Glomerular endothelial cell (primary cell): ENCODE measurements around the gene GPATCH3. TPM values are rescaled to one million over a fixed set of nuclear protein-coding genes. Genes with fewer than 3 reads are reported as not detected.
"Not testable (repeated sequence)": the region's sequence is repeated elsewhere in the genome, so short reads cannot be mapped to it uniquely, and the experiment has no call there.

ENCODE experiments used
- DNase-seq: peaks from one replicate; pipeline ENCODE4 v3.0.0-alpha.2; 2011; ENCODE audit warnings: low read depth, low spot score; ENCODE audit errors: extremely low read depth
- total RNA-seq: library from RNA; depleted of rRNA; stranded (reverse); fragments of >200 nt; gene quantifications from 2 replicates; pipeline ENCODE4 v1.2.3, GENCODE V29; 2015

The GPATCH3 gene
- total RNA-seq, 1 donor from 2014 or later = 7.1 TPM

DNA sequence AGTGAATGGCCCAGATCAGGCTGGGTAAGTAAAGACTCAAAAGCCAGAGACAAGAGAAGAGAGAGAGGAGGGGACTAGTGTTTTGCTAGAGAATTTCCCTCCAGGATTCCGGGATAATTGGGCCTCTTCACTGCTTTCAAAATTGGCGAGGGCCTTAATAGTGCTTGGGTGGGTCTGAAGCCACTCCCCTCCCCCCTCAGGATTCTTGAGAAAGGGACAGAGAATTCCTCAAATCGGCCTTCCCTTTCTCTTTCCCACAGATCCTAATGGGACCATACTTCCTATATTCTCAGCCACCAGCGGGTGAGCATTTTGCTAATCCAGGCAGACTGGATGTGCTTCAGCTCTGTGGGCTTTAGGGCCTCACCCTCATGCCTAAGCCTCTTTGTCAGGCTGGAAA, 25.4 kb downstream of the GPATCH3 start:
- no peak for DNase-seq

DNA sequence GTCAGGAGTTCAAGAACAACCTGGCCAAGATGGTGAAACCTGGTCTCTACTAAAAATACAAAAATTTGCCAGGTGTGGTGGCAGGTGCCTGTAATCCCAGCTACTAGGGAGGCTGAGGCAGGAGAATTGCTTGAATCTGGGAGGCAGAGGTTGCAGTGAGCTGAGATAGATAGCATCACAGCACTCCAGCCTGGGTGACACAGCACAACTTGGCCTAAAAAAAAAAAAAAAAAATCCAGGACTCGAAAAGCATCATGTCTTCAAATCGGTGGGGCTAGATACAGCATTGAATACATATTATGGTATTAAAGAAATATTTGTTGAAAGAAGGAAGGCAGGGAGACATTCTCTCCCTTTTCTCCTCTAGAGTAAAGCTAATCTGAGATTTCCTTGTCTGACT, 27.2 kb downstream of the GPATCH3 start:
- DNase-seq = not testable (repeated sequence)

DNA sequence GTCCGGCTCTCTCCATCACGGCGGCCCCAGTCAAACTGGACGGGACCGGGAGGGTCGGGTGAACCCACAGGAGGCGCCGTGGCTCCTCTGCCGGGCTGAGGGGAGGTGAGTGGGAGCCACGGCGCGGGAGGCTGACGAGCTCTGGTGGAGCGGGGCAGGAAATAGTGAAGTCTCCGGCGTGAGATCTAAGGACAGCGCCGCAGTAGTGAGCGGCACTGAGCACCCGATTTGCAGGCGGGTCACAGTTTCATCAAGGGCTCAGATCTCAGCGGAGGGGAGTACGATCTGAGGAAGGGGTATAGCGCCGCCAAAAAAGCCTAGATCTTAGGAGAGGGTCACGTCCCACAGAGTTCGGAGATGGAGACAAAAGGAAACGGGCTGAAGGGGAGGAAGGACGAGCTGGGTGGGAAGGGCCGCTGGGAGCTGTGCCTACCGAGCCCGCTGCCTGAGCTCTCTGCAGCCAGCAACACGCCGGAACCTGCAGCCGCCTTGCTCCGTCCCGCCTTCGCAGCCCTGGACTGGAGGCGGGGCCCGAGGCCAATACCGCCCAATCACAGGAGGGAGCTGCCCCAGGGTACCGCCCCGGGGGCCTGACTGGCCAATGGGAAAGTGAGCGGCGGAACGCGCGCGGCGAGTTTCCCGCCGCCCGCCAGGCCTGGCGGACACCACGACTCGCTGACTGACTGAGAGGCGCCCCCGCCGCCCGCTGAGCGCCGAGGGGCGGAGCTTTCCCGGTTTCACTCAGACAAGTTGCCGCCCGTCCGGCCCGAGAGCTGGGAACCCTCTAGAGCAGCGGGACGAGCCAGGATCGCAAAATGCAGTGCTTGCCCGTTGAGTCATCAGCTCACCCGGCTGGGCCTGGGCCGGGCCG, 35.4 kb downstream of the GPATCH3 start:
- DNase-seq = peak; percentile 47

DNA sequence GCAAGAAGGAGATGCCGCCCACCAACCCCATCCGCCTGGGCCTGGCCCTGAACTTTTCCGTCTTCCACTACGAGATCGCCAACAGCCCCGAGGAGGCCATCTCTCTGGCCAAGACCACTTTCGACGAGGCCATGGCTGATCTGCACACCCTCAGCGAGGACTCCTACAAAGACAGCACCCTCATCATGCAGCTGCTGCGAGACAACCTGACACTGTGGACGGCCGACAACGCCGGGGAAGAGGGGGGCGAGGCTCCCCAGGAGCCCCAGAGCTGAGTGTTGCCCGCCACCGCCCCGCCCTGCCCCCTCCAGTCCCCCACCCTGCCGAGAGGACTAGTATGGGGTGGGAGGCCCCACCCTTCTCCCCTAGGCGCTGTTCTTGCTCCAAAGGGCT, 36.6 kb downstream of the GPATCH3 start:
- no peak for DNase-seq

DNA sequence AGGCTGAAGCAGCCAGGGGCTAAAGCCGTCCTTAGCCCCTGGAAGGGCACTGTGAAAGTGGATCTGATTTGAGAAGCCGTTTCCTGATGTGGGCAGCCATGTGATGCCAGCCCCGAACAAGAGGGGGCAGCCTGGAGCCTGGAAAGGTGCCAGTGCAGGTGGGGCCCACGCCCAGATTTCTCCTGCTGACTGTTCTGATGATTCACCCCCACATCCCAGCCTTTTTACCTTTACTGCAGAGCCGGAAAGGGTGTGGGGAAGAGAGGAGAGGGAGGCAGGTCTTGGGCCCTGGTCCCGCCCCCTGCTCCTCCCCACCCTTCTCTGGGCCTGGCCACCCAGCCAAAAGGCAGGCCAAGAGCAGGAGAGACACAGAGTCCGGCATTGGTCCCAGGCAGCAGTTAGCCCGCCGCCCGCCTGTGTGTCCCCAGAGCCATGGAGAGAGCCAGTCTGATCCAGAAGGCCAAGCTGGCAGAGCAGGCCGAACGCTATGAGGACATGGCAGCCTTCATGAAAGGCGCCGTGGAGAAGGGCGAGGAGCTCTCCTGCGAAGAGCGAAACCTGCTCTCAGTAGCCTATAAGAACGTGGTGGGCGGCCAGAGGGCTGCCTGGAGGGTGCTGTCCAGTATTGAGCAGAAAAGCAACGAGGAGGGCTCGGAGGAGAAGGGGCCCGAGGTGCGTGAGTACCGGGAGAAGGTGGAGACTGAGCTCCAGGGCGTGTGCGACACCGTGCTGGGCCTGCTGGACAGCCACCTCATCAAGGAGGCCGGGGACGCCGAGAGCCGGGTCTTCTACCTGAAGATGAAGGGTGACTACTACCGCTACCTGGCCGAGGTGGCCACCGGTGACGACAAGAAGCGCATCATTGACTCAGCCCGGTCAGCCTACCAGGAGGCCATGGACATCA, 37.2 kb downstream of the GPATCH3 start, which contains the start of gene SFN:
TSS of gene SFN (plus strand) at position 369 of the 904 bp plus-strand sequence. CDS start at position 433, 64 bp downstream.
- DNase-seq = no peak

DNA sequence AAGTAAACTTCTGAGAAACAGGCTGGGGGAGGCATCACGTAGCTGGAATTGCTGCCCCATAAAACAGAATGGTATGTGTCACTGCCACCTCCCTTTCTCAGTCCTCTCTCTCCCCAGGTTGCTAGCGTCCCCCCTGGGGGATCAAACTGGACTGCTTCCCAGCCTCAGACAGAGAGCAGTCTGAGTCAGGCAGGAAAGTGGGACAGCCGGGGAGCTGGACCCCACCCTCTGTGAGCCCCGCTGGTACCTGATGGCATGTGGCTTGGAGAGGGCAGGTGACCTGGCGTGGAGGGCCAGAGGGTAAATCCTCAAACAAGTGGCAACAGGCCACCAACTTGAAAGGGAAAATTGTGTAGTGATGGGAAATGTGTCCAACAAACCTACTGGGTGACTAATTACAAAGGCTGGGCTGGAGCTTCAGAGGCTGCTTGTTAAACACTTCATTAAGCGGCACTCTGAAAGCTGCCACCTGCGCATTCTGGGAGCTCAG, 38.3 kb downstream of the GPATCH3 start:
- DNase-seq = no peak

DNA sequence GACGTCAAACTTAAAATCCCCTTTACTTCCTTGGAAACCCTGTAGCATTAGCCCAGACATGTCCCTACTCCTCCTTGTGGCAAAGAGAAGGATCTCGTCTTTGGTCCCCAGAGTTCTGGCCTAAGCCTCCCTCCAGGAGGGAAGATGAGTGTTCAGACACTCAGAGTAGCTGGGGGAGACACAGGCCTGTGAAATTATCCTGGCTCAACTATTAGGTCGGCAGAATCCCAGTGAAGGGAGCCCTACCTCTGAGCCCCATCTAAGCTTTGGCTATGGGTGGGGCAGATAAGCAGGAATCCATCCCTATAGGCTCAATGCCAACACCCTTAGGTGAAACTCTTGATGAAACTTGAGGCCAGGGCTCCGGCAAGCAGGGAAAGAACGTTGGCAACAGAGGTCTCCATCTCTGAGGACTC, 39.0 kb downstream of the GPATCH3 start:
- DNase-seq = no peak

DNA sequence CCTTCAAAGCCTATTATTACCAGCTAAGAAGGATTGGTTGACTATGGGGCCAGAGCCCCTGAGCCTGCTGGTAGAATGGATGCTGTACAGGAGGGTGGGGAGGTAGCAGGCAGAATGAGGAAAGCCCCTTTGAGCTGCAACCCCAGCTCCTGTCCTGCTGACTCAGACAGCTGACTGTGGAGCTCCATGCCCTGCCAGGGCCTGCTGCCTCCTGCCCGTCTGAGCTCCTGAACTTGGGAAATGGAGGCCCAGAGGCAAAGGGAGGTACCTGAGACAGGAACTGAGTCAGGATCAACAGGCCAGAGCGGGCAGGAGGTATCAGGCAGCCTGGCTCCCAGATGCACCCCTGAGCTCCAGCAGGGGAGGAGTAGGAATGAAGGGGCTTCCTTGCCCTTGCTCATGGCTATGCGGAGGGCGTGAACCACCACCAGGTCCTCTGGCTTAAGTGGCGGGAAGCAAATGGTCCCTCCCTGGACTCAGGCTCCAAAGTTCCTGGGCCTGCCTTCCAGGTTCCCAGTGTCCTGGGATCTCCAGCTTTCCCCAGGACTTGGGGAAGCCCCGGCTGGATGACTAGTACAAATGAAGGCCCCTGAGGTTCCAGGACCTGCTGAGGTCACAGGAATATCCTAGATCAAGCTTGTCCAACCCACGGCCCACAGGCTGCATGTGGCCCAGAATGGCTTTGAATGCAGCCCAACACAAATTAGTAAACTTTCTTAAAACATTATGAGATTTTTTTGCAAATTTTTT, 41.2 kb downstream of the GPATCH3 start:
- no peak for DNase-seq

DNA sequence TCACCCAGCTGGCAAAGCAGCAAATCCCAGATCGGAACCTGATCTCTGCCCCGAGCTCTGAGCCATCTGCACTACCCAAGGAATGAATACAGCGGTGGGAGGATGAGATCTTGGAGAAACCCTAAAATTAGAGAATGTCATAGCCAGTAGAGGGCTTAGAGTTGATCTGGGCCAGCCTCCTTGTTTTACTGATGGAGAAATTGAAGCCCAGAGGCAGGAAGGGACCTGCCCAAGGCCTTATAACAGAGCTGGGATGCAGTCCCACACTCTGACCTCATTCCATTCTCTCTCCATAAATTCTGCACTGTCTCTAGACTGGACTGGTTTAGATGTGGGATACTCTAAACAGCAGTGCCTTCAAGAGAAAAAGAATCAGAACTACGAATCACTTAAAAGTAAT, 42.1 kb downstream of the GPATCH3 start:
- DNase-seq = no peak

DNA sequence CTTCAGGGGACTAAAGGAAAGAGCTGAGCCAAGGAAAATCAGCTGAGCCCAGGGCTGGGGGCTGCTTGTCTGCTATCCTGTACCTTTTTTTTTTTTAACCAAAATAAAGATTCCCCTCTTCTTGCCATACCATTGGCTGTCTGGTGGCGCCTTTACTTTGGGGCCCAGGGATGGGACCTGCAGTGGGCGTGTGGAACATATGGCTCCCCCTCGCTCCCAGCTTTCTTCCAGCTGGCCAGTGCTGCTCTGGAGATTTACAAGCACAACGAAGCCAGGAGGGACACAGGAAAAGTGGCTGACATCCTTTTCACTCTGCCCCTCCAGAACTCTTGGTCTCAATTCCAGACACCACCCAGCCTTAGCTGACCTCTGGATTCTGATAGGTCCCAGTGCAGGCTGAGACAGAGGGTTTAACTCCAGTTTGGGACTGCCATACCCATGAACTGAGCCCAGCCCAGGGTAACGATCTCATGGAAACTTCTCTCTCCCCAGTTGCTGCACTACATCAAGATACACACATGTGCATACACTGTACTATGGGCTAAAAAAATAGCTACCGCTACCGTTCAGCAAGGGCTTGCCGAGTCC, 42.7 kb downstream of the GPATCH3 start:
- no peak for DNase-seq

DNA sequence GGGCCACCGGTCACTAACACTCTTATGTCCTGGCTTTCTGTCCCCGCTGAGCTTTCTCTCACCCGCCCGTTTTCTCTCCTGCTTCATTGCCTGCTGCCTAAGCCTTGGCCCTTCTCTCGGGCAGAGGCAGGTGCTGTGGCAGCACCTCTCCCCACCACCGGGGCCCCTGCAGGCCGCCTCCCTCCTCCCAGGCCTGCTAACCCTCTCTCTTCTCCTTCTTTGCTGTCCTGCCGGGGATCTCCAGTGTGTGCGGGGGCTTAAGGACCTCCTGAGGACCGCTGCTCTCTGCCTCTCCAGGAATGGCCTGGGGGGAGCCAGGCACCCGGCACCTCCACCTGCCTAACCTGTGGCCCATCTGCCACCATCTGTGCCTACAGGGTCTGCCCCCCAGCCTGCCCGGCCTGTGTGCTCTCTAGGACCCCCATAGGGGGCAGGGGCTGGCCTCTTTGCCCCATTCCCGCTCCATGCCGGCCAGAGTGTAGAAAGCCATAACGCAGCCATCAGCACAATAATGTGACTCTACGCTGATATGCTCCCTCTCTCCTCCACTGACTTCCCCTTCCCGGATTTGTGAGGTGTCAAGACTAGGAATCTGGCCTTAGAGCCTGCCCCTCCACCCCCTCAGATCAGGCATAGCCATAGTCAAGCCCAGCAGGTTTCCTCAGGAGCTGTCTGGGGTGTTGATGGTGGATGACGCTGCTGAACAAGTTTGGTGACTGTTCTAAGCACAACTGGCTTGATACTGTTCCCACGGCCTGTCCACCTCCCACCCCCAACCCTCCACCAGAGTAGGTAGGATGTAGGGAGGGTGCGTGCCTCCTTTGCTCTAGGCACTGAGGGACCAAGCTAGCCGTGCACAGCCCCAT, 43.4 kb downstream of the GPATCH3 start:
- DNase-seq = no peak

DNA sequence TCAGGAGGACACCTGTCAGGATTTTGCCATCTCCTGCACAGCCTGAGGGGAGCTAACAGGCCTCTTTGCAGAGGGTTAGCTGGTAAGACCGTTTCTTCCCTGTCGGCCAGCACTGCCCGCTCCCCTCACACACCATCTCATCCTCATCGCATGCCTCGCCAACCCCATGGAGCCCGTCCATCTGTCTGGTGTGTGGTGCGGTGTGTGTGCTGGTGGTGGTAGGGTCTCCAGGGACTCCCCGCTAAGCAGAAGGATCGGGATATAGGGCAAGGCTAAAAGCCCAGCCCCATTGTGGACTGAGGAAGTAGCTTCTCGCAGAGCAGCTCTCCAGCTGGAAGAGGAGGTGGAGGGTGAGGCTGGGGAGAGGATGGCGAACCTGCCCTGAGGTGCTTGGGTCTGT, 44.1 kb downstream of the GPATCH3 start:
- DNase-seq = no peak

DNA sequence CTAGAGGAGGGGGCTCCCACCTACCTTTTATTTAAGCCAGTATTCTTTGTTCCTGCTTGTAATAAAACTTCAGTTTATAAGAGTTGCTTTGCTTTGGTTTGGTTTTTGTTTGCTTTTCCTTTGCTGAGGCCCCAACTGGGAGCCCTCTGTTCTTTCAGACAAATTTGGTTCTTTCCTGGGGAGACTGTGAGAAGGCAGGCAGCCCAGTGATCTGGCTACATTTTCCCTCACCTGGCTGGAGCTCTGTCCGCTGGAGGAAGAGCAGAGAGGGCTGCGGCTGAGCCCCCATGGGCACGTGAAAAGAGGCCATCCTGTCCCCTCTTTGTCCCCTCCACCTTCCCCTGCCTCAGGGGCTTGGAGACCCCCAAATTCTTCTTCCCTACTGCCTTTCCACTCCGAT, 44.6 kb downstream of the GPATCH3 start:
- DNase-seq = no peak

DNA sequence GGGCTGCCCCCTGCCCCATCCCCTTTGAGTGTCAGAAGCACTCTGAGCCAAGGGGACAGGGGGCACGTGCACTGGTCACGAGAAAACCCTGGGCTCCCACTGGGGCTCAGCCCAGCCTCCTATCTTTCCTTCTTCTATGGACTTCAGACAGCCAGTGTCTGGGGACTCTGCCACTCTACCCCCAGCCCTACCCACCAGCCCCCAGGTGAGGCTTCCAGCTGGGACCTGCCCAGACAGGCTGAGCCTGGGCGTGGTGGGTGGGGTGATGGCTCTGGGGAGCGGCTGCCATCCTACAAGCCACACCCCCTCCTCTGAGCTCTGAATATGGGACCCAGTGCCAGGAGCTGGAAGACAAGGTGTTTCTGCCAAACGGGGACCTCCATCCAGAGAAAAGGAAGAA, 45.4 kb downstream of the GPATCH3 start:
- no peak for DNase-seq

DNA sequence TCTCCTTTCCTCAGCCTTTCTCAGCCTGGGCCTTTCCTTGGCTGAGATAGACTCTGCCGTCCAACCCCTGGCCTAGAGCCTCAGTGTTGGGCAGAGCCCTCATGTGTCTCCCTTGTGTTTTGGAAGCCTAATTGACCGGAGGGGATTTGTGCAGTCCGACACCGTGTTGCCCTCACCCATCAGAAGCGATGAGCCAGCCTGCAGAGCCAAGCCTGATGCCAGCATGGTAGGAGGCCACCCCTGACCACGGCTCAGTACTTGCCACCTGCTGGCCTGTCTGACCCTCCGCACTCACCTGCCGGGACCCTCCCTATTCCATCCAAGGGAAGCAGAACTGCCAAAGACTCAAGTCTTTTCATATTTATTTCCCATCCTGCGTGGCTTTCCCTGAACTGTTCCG, 46.7 kb downstream of the GPATCH3 start:
- DNase-seq = no peak

DNA sequence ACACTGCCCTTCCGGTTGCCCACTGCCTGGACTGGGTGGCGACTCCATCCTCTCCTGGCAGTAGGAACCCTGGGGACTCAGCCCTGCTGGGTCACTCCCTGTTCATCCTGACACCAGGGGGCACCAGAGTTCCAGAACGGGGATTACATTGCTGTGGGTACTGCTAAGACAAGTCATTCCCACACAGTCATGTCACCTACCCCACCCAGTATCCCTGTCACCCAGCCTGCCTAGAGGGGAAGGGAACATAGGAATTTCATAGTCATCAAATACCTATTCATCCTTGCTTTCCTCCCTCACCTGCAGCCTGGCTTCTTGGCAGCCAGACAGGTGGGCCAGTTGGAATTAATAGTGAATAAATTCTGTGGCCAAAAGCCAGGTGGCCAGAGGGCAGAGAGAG, 47.1 kb downstream of the GPATCH3 start:
- DNase-seq = no peak

DNA sequence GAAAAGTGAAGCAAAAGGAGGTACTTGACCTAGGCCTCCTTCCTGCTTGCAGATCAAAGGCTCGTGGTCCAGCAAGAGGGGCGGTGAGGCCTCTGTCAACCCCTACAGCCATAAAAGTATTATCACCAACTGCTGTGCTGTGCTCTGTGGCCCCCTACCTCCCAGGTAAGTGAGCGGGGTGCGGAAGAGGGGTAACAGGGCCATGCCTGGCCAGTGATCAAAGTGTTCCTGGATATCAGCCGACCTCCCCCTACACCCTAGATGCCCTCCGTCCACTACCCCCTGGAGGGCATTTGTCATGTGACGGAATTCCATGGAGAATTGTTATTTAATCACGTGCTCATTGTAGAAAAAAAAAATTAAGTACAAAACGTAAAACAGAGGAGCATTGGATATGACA, 47.6 kb downstream of the GPATCH3 start:
- no peak for DNase-seq

DNA sequence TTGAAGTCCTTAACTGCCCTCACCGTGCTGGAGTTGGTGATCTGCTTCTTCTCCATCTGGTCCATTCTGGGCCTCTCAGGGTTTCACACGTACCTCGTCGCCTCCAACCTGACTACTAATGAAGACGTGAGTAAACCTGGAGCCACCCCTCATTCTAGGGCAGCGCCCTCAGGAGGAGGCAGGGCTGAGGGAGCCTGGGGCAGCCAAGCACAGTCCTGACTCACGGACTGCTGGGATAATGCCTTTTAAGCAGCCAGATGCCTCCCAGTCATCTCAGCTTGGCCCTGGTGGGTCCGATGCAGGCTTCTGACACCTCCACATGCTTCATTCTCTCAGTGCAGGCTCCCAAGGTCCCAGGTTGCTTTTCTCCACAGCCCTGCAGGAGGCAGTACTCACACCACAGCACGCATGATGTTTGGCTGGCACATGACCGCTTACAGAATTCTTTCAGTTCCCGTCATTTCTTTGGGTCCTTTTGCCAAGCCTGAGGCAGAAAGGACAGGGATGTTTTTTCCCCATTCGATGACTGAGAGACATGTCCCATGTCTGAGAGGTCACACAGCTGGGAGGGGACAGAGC, 49.1 kb downstream of the GPATCH3 start:
- DNase-seq = no peak
